OCI-LY1 (cell line): ENCODE results near the gene COX7A1.

ENCODE experiments used
- EZH2 ChIP-seq: fragments of 200-600 bp; sonication (generic), shearing (Covaris generic); IDR thresholded peaks from 2 replicates; pipeline ENCODE4 v1.8.0; 2017; ENCODE audit warnings: borderline replicate concordance, mixed run types, mild to moderate bottlenecking, antibody characterized with exemption, low read length, moderate library complexity, mixed read lengths
- TF ChIP-seq, protein P1 (sequence below): fragments of 200-600 bp; sonication (generic), shearing (Covaris generic); IDR thresholded peaks from 2 replicates; pipeline ENCODE4 v1.5.1; 2017; ENCODE audit warnings: mild to moderate bottlenecking, antibody characterized with exemption, low read length, moderate library complexity, mixed read lengths

DNA sequence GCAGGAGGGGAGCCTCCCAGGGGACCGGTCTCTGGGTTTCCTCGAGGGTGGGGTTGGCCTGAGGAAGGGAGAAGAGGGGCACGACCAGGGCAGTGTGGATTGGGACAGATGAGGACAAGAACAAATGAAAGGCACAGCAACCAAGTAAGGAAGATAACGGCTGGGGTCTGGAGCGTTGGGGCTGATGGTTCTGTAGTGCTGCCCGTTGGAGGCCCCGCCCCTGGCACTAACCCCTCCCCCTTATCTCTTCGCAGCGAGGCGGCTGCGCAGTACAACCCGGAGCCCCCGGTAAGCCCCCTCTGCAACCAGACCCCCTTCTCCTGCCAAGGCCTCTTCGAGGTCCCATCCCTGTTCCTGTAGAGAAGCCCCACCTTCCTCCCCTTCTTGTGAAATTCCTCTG is 10.2 kb downstream of the COX7A1 start:
- TF ChIP-seq, protein P1, sequence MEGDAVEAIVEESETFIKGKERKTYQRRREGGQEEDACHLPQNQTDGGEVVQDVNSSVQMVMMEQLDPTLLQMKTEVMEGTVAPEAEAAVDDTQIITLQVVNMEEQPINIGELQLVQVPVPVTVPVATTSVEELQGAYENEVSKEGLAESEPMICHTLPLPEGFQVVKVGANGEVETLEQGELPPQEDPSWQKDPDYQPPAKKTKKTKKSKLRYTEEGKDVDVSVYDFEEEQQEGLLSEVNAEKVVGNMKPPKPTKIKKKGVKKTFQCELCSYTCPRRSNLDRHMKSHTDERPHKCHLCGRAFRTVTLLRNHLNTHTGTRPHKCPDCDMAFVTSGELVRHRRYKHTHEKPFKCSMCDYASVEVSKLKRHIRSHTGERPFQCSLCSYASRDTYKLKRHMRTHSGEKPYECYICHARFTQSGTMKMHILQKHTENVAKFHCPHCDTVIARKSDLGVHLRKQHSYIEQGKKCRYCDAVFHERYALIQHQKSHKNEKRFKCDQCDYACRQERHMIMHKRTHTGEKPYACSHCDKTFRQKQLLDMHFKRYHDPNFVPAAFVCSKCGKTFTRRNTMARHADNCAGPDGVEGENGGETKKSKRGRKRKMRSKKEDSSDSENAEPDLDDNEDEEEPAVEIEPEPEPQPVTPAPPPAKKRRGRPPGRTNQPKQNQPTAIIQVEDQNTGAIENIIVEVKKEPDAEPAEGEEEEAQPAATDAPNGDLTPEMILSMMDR: no peak
- TF ChIP-seq EZH2: no peak
